GM18505 (cell line): Measurements from ENCODE around the gene C4orf51.
"Not testable (repeated sequence)": the region's sequence is repeated elsewhere in the genome, so short reads cannot be mapped to it uniquely, and the experiment has no call there.

Experiments
- ATAC-seq: cut with Tn5 transposase; IDR thresholded peaks from one replicate; pipeline ENCODE4 v1.9.1; 2021; ENCODE audit not compliant: unreplicated experiment
- POLR2A ChIP-seq: IDR thresholded peaks from 4 replicates; pipeline ENCODE4 v1.6.1; 2011; ENCODE audit warnings: borderline replicate concordance; ENCODE audit not compliant: insufficient read depth, insufficient read length; ENCODE audit errors: extremely low read depth

C4orf51 gene

DNA sequence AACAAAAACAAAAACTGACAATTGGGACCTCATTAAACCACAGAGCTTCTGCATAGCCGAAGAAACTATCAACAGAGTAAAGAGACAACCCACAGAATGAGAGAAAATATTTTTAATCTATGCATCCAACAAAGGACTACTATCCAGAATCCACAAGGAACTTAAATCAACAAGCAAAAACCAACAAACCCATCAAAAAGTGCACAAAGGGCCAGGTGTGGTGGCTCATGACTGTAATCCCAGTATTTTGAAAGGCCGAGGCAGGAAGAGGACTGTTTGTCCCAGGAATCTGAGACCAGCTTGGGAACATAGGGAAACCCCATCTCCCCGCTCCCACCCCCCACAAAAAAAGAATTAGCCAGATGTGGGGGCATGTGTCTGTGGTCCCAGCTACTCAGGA lies 10.7 kb downstream of the C4orf51 start:
- no peak for ATAC-seq
- TF ChIP-seq POLR2A = no peak

DNA sequence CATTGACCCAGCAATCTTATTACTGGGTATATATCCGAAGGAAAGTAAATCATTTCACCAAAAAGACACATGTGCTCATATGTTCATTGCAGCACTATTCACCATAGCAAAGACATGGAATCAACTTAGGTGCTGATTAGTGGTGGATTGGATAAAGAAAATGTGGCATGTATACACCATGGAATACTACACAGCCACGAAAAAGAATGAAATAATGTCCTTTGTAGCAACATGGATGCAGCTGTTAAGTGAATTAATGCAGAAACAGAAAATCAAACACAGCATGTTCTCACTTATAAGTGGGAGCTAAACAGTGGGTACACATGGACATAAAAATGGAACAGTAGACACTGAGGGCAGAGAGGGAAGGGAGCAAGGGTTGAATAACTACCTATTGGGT lies 11.5 kb downstream of the C4orf51 start:
- not testable (repeated sequence) for ATAC-seq

DNA sequence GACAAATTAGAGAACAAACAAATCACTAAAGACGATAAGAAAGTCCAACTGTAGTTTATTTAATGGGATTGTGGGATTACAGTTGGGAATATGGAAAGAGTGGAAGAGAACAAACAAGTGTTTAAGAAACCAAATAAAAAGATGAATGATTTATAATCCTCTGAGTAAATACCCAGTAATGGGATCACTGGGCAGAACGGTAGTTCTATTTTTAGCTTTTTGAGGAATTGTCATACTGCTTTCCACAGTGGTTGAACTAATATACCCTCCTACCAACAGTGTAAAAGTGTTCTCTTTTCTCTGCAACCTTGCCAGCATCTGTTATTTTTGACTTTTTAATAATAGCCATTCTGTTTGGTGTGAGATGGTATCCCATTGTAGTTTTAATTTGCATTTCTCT lies 15.0 kb downstream of the C4orf51 start:
- ATAC-seq = no peak
- TF ChIP-seq POLR2A = no peak

DNA sequence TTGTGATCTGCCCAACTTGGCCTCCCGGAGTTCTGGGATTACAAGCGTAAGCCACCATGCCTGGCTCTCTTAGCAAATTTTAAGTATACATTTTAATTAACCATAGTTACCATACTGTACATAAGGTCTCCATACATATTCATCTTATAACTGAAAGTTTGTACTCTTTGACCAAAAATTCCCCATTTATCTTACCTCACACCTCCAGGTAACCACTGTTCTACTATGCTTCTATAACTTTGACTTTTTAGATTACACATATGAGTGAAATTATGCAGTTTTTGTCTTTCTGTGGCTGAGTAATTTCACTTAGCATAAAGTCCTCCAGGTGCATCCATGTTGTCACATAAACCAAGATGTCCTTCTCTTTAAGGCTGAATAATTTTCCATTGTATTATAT lies 17.4 kb downstream of the C4orf51 start:
- no peak for ATAC-seq
- TF ChIP-seq POLR2A = no peak

DNA sequence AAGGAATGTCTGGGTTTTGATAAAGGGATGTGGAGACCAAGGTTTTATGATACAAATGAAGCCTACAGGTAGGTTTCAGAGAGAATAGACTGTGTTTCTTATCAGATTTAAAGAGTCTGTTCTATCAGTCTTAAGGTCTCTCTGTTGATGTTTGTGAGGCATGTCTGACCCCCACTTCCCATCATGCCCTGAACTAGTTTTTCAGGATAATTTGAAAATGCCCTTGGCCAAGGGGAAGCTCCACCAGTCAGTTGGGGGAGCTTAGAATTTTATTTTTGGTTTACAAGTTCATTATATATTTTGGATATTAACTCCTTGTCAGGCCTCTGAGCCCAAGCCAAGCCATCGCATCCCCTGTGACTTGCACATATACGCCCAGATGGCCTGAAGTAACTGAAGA lies 18.6 kb downstream of the C4orf51 start:
- TF ChIP-seq POLR2A = no peak
- no peak for ATAC-seq

DNA sequence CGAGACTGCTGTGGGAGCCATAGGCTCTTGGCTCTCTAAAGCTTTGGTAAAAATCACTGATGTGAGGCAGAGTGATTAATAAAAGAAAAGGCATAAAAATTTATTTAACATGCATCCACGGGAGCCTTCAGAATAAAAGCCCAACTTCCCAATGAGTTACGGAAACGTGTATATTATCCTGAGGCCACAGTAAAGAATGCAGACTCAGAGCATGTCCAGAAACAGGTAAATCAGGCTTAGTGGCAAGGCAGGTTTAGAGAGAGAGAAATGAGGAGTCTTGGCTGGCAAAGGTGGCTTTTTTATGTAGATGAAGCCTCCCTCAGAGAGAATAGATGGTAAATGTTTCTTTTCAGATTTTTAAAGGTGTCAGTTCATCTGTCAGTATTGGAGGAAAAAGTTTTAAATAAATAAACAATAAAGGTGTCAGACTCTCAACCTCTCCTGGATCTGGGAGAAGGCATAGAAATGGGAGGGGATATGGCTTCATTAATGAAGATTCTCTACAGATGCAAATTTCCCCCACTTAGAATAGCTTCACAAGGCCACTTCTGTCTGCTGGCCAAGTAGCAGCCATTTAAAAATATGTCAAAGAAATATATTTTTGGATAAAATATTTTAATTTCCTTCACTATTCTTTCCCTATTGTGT lies 24.0 kb downstream of the C4orf51 start:
- no peak for TF ChIP-seq POLR2A
- no peak for ATAC-seq

- no peak for ATAC-seq
Measured at GRCh38 chr4:145709336-145709735, 29.4 kb downstream of the C4orf51 start.

DNA sequence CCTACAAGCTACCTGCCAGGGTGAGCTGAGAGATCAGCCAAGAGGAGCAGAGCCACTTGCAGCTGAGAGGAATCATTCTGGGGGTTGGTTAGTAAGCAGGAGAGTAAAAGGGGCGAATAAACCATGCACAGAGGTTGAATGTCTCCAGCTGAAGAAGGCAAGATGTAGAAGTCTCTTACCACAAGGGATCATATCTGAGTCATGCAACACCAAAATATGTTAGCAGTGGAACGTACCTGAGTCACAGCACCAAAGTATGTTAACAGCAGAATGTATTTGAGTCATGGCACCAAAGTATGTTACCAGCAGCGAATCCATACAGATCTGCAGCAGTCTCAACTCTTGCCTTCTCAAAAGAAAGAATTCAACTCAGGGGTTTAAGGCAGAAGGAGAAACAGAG lies 29.9 kb downstream of the C4orf51 start:
- no peak for TF ChIP-seq POLR2A
- no peak for ATAC-seq

More at GRCh38 chr4:145709336-145709735, 29.4 kb downstream of the C4orf51 start:
- no peak for TF ChIP-seq POLR2A

DNA sequence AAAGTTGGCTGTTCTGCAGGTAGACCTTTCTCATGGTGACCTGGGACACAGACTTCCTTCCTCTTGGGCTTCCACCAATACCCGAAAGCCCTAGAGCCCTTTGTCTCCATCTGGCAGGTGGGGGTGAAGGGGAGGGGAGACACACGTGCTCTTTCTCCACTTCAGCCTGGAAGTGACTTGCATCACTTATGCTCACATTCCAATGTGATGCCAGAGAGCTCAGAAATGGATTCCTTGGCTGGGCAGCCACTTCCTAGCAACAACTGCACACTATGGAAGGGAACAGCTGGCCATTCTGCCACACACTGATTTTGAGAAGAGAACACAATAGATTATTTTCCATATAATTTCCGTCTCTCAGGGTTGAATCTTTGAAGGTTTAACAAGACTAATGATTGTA lies 36.3 kb downstream of the C4orf51 start:
- no peak for ATAC-seq

DNA sequence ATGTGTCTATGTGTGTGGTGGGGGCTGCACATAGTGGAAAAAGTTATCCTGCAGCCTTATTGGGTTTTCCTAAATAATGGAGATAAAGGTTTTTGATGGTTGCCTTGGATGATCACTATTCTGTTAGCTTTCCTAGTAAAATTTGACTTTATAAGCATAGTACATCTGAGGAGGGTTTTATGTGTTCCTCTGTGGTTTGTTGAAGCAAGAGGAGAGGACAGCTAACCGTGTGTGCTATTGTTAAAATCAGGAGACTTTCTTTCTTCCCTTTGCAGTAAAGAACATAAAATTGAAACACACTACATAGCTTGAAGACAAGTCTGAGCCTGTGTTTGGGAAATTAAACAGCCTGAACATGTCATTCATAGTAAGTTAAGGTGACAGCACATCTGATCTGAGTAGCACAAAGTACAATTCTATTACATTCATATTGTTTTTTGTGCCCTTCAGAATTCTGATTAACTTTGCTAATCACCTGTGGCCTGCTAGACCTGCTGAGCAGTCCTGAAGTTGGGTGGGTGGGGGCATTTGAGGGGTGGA lies 36.8 kb downstream of the C4orf51 start:
- TF ChIP-seq POLR2A = no peak
- no peak for ATAC-seq

More for the DNA sequence above, 36.3 kb downstream of the C4orf51 start:
- TF ChIP-seq POLR2A = no peak

DNA sequence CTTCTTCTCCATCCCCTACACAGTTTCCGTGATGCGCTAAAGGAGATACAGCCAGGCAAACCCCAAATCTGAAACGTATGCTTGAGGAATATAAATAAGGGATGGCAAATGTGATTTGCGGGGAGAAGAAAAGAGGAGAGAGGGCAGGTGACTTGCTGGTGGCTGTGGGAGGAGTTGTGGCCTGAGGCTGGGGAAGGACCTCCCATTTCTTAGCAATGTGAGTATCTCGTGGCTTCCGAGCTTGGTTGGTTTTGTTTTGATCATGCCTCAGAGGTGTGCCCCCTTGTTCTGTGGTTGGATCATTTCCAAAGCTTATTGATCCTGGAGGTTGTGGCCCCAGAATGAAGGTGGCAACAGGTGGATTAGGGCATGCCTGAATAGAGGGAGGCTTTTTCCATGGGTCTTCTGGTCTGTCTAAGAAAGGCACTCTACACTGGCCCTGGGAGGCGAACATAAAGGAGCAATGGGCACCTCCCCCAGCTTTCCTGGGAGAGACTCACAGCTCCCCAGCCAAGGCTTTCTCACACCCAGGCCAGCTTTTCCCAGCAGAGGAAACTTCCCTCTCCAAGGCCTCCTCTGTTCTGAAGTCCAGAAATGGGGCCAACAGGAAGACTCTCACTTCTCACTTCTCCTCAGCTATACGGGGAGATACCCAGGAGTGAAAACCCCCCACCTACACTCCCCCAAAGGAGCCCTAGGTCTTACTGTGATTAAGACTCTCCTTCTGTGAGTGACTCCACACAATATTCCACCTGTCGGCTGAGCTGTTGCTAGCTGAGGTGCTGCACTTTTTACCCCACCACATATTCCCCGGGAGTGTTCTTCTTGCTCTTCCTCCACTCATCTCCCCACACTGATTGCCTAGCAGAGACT lies 40.0 kb downstream of the C4orf51 start:
- no peak for TF ChIP-seq POLR2A
- peak; percentile 71 for ATAC-seq

GRCh38 chr4:145720656-145721055 lies 40.7 kb downstream of the C4orf51 start:
- no peak for TF ChIP-seq POLR2A
- ATAC-seq = peak; percentile 34

GRCh38 chr4:145722561-145722960 lies 42.6 kb downstream of the C4orf51 start:
- no peak for ATAC-seq
- no peak for TF ChIP-seq POLR2A

DNA sequence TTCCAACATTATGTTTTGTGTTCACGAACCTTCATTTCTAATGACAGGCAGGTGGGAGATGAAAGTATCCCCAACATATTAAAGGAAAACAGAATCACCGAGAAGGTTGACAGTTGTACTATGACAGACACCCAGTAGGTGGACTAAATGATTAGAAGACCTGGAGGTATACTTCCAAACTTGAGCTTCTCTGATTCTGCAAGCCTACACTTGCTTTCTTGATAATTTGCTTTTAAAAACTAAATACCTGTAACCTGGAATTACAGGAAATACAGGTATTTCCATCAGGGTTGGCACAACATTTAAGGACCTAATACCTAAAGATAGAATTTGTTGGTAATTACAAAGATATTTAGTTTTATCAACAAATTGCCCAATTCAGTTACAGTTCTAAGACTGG lies 43.4 kb downstream of the C4orf51 start:
- no peak for ATAC-seq

More for the DNA sequence above, 43.4 kb downstream of the C4orf51 start:
- no peak for TF ChIP-seq POLR2A
